ENCODE measurements around the gene RNF20.
"Not testable (repeated sequence)": the region's sequence is repeated elsewhere in the genome, so short reads cannot be mapped to it uniquely, and the experiment has no call there.

DNA sequence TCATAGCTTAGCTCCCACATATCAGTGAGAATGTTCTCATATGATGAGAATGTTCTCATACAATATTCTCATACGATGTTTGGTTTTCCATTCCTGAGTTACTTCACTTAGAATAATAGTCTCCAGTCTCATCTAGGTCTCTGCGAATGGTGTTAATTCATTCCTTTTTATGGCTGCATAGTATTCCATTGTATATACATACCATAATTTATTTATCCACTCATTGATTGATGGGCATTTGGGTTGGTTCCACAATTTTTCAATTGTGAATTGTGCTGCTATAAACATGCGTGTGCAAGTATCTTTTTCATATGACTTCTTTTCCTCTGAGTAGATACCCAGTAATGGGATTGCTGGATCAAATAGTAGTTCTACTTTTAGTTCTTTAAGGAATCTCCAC is 15.2 kb upstream of the RNF20 start:
- TF ChIP-seq, protein P1, sequence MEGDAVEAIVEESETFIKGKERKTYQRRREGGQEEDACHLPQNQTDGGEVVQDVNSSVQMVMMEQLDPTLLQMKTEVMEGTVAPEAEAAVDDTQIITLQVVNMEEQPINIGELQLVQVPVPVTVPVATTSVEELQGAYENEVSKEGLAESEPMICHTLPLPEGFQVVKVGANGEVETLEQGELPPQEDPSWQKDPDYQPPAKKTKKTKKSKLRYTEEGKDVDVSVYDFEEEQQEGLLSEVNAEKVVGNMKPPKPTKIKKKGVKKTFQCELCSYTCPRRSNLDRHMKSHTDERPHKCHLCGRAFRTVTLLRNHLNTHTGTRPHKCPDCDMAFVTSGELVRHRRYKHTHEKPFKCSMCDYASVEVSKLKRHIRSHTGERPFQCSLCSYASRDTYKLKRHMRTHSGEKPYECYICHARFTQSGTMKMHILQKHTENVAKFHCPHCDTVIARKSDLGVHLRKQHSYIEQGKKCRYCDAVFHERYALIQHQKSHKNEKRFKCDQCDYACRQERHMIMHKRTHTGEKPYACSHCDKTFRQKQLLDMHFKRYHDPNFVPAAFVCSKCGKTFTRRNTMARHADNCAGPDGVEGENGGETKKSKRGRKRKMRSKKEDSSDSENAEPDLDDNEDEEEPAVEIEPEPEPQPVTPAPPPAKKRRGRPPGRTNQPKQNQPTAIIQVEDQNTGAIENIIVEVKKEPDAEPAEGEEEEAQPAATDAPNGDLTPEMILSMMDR (IDR thresholded peaks at IDR 0.05; ENCODE audit: insufficient read depth, low read length) = not testable (repeated sequence)
- not testable (repeated sequence) for TF ChIP-seq POLR2AphosphoS5, GABPA (IDR thresholded peaks at IDR 0.05; ENCODE audit: low read depth)
- TF ChIP-seq, protein P2, sequence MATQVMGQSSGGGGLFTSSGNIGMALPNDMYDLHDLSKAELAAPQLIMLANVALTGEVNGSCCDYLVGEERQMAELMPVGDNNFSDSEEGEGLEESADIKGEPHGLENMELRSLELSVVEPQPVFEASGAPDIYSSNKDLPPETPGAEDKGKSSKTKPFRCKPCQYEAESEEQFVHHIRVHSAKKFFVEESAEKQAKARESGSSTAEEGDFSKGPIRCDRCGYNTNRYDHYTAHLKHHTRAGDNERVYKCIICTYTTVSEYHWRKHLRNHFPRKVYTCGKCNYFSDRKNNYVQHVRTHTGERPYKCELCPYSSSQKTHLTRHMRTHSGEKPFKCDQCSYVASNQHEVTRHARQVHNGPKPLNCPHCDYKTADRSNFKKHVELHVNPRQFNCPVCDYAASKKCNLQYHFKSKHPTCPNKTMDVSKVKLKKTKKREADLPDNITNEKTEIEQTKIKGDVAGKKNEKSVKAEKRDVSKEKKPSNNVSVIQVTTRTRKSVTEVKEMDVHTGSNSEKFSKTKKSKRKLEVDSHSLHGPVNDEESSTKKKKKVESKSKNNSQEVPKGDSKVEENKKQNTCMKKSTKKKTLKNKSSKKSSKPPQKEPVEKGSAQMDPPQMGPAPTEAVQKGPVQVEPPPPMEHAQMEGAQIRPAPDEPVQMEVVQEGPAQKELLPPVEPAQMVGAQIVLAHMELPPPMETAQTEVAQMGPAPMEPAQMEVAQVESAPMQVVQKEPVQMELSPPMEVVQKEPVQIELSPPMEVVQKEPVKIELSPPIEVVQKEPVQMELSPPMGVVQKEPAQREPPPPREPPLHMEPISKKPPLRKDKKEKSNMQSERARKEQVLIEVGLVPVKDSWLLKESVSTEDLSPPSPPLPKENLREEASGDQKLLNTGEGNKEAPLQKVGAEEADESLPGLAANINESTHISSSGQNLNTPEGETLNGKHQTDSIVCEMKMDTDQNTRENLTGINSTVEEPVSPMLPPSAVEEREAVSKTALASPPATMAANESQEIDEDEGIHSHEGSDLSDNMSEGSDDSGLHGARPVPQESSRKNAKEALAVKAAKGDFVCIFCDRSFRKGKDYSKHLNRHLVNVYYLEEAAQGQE (IDR thresholded peaks at IDR 0.05; ENCODE audit: insufficient replicate concordance, low read depth) = not testable (repeated sequence)
